Epithelial cell of proximal tubule (primary cell): ENCODE measurements around the gene COPS2. TPM values are rescaled to one million over a fixed set of nuclear protein-coding genes. Genes with fewer than 3 reads are reported as not detected.

Experiments
- DNase-seq: peaks from one replicate; pipeline ENCODE4 v3.0.0-alpha.2; 2011; ENCODE audit warnings: low read depth
- H3K4me3 ChIP-seq: 2 replicates; pipeline ENCODE4 v1.5.1; 2011; ENCODE audit warnings: low read depth, mild to moderate bottlenecking, low read length
- total RNA-seq: library from RNA; depleted of rRNA; stranded (reverse); fragments of >200 nt; gene quantifications from 2 replicates; pipeline ENCODE4 v1.2.3, GENCODE V29; 2015
- TF ChIP-seq, protein P1 (sequence below): conservative IDR thresholded peaks from 2 replicates; pipeline ENCODE4 v1.5.1; 2012; ENCODE audit warnings: low read depth, mild to moderate bottlenecking, low read length

COPS2 gene
- total RNA-seq, 1 donor from 2014 or later: 25.7 TPM

DNA sequence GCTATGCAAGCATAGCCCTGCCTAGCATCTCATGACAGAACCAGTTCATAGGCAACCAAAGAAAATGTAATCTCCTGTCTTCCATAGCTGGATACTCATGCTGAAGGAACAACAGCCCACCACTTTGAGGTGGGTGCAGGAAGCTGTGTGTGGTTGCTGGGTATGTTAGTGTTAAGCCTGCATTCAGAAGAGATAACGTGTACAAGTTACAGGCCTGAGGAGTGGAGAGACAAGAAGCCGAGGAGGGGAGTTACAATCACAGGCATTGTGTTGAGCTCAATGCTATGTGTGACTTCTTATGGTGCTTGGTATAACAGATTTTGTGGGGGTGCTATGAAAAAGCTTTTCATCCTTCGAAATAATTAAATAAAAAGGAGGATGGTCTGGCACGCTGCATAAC is 66.4 kb downstream of the COPS2 start:
- no peak for DNase-seq
- TF ChIP-seq, protein P1, sequence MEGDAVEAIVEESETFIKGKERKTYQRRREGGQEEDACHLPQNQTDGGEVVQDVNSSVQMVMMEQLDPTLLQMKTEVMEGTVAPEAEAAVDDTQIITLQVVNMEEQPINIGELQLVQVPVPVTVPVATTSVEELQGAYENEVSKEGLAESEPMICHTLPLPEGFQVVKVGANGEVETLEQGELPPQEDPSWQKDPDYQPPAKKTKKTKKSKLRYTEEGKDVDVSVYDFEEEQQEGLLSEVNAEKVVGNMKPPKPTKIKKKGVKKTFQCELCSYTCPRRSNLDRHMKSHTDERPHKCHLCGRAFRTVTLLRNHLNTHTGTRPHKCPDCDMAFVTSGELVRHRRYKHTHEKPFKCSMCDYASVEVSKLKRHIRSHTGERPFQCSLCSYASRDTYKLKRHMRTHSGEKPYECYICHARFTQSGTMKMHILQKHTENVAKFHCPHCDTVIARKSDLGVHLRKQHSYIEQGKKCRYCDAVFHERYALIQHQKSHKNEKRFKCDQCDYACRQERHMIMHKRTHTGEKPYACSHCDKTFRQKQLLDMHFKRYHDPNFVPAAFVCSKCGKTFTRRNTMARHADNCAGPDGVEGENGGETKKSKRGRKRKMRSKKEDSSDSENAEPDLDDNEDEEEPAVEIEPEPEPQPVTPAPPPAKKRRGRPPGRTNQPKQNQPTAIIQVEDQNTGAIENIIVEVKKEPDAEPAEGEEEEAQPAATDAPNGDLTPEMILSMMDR: no peak
- H3K4me3 ChIP-seq: no peak overlapping the region

DNA sequence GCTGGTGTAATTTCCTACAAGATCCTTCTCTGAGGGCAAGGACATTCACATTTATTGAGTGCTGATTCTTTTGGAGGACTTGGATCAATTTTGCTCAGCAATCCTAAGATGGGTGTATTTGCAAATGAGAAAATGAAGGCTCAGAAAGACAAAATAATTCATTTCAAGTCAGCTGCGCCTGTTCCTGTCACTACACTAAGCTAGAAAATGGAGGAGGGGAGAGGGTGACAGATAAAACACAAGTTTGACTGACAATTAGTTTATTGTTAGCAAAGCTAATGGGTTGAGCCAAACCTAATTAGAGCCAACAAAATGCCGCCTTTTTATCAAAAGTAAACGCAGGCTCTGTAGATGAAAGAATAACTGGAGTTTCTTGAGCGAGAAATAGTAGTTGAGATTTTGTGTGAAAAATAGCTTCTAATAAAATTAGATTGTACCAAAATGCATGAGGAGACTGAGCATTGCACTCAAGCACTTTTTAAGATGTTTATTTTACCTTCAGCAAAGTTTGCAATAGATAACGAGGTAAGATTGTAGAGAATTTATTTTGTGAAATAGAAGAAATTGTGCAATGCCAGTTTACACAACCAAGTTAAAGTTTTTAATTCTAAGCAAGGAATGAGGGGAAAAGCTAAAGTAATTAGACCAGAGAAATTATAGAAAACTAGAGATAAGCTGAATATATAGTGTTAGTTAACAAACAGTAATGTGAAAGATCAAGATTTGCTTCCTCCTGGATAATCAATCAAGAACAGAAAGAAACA is 69.5 kb downstream of the COPS2 start:
- TF ChIP-seq, protein P1: no peak
- DNase-seq: no peak
- no peak overlapping the region for H3K4me3 ChIP-seq

DNA sequence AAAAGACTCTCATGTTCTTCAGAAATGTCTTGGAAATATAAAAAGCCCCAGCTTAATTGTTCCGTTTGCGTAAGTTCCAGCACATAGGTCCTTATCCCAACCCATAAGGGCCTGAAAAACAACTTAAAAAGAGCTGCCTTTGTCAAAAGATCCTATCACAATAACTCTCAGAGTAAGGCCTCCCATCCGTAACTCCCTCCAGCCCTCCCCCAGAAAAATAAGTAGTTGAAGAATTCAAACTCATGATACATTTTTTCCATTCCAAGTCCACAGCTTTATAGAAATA is 71.2 kb downstream of the COPS2 start:
- no peak overlapping the region for H3K4me3 ChIP-seq
- no peak for DNase-seq
- TF ChIP-seq, protein P1: no peak

DNA sequence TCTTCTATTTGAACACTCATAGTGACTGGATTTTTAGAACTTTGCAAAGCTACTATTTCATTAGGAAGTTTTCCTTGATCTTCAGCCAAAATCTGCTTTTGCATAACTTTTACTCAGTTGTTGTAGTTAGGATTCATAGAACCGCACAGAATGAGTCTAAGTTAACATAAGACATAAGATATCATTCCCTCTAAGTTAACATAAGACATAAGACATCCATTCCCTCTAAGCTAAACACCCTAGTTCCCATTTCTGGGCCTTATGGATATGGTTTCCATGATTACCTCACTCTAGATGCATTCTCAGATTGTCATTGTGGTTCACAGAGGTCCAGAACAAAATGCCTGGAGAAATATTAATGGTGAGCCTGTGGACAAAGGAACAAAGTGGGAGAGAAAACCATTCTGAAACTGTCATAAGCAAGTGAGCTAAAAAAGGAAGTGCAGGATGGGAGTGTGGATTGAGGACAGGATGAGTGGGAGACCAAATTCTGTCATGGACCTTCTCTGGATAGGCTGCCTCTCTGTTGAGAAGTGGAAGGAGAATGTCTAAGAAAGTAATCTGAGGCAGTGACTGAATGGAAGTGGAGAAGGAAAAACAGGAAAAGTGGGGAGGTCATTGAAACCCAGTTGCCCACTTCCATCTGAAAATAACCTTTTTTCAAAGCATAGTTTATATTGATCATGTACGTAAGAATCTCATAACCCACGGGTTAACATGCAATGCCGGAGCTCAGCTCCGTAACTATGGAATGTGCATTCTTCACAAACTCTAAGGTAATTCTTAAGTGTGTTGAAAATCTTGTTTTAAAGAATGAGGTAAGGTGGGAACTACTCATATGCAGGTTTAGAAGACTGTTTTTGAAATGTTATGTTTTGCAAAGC is 71.8 kb downstream of the COPS2 start:
- DNase-seq: no peak

DNA sequence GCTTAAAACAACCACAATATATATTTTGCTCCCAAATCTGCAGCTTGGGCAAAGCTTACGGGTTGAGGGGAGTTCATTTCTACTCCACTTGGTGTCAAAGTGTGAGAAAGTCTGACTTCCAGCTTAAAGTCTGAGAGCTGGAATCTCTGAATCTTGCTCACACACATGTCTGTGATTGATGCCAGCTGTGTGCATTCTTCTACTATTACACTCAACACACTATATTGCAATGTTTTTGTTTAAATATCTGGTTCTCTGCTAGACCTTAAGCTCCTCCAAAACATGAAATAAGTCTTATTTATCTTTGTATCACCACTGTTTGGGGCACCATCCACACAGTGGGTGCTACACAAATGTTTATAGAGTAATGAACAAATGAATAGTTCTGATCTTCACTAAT is 72.4 kb downstream of the COPS2 start:
- TF ChIP-seq, protein P1: no peak
- no peak for DNase-seq
- H3K4me3 ChIP-seq: no peak overlapping the region

More for the DNA sequence above, 71.8 kb downstream of the COPS2 start:
- no peak overlapping the region for H3K4me3 ChIP-seq
- TF ChIP-seq, protein P1: no peak

DNA sequence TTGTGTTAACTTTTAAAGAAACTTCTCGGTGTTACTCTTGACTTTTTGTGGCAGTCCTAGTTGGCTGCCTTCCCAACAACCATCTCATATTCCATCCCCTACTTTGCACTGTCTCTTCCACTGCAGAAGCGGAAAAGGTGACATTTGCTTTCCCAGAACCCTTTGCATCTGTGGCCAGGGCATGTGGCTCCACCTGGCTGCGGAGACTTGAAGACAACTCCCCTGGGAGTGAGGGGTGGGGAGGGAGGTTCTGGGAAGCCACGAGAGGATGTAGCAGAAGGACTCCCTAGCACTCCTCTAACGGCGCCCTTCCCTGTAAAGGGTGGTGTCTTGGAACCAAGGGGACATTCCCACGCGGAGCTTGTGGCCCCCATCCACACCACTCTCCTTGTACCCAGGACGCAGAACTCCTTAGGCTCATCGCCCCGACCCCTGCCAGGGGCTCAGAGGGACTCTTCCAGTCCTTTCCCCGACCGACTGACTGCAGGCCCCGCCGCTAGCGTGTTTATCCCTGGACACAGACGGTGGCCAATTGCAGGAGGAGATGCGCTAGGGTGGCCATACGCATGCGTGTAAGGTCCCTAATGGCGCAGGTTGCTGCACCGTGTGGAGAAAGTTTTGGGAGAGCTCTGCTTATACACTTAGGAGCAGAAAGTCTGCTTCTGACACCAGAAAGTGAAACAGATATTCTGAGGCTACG is 75.9 kb downstream of the COPS2 start:
- TF ChIP-seq, protein P1: no peak
- H3K4me3 ChIP-seq: no peak overlapping the region
- no peak for DNase-seq
